COLO829 (cell line): ENCODE results near the gene COTL1.

Experiments
- DNase-seq: peaks from one replicate; pipeline ENCODE4 v3.0.0; 2012; ENCODE audit warnings: low spot score

Gene COTL1

GRCh38 chr16:84617791-84618580 lies at the start of gene COTL1:
COTL1 (minus strand) TSS chr16:84618078; CDS start chr16:84617914, 164 bp downstream.
- peak; percentile 63 for DNase-seq

GRCh38 chr16:84665843-84666242 lies 48.0 kb upstream of the COTL1 start:
- DNase-seq, result no peak

GRCh38 chr16:84665359-84665758 lies 47.5 kb upstream of the COTL1 start:
- DNase-seq, result no peak

GRCh38 chr16:84663433-84664101 lies 45.7 kb upstream of the COTL1 start:
- DNase-seq, result no peak

GRCh38 chr16:84662471-84662870 lies 44.6 kb upstream of the COTL1 start:
- DNase-seq, result no peak

- DNase-seq, result no peak
Measured at GRCh38 chr16:84661418-84662060, 43.7 kb upstream of the COTL1 start.

- no peak for DNase-seq
Measured at GRCh38 chr16:84660973-84661372, 43.1 kb upstream of the COTL1 start.

GRCh38 chr16:84659656-84660300 lies 41.9 kb upstream of the COTL1 start:
- DNase-seq, result no peak

- DNase-seq, result no peak
Measured at GRCh38 chr16:84658690-84659089, 40.8 kb upstream of the COTL1 start.

GRCh38 chr16:84657229-84657837 lies 39.5 kb upstream of the COTL1 start:
- no peak for DNase-seq

- no peak for DNase-seq
Measured at GRCh38 chr16:84656649-84657048, 38.8 kb upstream of the COTL1 start.

- DNase-seq, result no peak
Measured at GRCh38 chr16:84654998-84655397, 37.1 kb upstream of the COTL1 start.

- no peak for DNase-seq
Measured at GRCh38 chr16:84654238-84654637, 36.4 kb upstream of the COTL1 start.

- no peak for DNase-seq
Measured at GRCh38 chr16:84652566-84652965, 34.7 kb upstream of the COTL1 start.

GRCh38 chr16:84650062-84650991 lies 32.4 kb upstream of the COTL1 start:
- DNase-seq, result peak; percentile 87

GRCh38 chr16:84649511-84649861 lies 31.6 kb upstream of the COTL1 start:
- DNase-seq, result no peak

- no peak for DNase-seq
Measured at GRCh38 chr16:84648595-84649510, 31.0 kb upstream of the COTL1 start.

- DNase-seq, result peak; percentile 46
Measured at GRCh38 chr16:84647828-84648594, 30.1 kb upstream of the COTL1 start, which contains the start of gene KLHL36. KLHL36 (plus strand) TSS chr16:84648511; CDS start chr16:84650868, 2,357 bp downstream.

GRCh38 chr16:84643674-84644073 lies 25.8 kb upstream of the COTL1 start:
- no peak for DNase-seq
